SK-N-MC (cell line): ENCODE results near the gene ZNF277.

ENCODE experiments used
- EZH2 ChIP-seq: fragments of 200-600 bp; sonication (generic); IDR thresholded peaks from one replicate; pipeline ENCODE4 v1.6.1; 2017; ENCODE audit warnings: antibody characterized with exemption
- POLR2AphosphoS5 ChIP-seq: IDR thresholded peaks from 2 replicates; pipeline ENCODE4 v1.6.1; 2012; ENCODE audit warnings: mild to moderate bottlenecking, low read depth, low read length, borderline replicate concordance

DNA sequence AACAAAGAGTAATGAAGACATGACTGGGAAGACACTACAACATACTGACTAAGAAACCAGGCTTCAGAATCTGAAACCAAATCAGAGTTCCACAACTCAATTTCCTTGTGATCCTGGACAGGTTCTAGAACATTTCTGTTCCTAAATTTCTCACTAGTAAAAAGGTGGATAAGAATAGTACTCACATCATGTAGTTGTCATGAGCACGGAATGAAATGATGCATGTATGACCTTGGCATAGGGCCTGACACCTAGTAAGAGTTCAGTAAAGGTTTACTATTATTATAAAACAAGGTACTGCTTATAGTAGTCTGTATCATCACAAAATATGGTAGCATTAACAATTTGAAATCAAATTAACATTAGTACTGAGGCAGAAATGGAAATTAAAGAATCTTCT lies 20.2 kb upstream of the ZNF277 start:
- TF ChIP-seq EZH2 (no peak), POLR2AphosphoS5 (no peak)
